GM12873 (cell line): Measurements from ENCODE around the gene ZNF554.

ENCODE experiments used
- TF ChIP-seq, protein P1 (sequence below): IDR thresholded peaks from 2 replicates; pipeline ENCODE4 v1.5.1; 2012; ENCODE audit warnings: low read depth, mild to moderate bottlenecking, moderate library complexity, low read length, control low read depth; ENCODE audit not compliant: insufficient read depth; ENCODE audit errors: missing control alignments

ZNF554 gene

GRCh38 chr19:2787115-2787514 is 32.6 kb upstream of the ZNF554 start:
- TF ChIP-seq, protein P1, sequence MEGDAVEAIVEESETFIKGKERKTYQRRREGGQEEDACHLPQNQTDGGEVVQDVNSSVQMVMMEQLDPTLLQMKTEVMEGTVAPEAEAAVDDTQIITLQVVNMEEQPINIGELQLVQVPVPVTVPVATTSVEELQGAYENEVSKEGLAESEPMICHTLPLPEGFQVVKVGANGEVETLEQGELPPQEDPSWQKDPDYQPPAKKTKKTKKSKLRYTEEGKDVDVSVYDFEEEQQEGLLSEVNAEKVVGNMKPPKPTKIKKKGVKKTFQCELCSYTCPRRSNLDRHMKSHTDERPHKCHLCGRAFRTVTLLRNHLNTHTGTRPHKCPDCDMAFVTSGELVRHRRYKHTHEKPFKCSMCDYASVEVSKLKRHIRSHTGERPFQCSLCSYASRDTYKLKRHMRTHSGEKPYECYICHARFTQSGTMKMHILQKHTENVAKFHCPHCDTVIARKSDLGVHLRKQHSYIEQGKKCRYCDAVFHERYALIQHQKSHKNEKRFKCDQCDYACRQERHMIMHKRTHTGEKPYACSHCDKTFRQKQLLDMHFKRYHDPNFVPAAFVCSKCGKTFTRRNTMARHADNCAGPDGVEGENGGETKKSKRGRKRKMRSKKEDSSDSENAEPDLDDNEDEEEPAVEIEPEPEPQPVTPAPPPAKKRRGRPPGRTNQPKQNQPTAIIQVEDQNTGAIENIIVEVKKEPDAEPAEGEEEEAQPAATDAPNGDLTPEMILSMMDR: no peak

DNA sequence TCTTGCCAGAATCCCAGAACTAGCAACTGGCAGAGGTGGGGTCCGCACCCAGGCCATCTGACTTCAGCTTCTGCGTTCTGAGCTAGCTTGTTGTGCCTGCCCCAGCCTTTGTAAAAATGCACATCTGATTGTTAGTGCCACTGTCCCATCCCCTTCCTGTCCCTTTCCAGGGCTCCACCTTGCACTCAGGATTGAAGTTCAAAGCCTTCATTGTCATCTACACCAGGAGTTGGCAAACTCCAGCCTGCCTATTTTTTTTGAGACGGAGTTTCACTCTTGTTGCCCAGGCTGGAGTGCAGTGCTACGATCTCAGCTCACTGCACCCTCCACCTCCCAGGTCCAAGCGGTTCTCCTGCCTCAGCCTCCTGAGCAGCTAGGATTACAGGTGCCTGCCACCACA is 31.4 kb upstream of the ZNF554 start:
- TF ChIP-seq, protein P1: no peak

DNA sequence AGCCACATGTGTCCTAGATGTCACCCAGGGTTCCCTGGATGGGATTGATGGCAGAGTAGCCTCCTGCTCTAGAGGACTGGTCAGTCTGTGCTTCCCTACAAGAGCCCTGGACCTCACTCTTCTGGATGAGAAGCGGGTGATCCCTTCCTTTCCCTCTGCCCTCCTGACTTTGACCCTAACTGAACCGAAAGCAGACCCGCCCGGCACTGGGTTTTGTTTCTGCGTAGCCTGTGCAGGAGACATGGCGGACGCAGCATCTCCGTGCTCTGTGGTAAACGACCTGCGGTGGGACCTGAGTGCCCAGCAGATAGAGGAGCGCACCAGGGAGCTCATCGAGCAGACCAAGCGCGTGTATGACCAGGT is 29.5 kb upstream of the ZNF554 start:
- TF ChIP-seq, protein P1: no peak

GRCh38 chr19:2790557-2791271 is 29.0 kb upstream of the ZNF554 start:
- TF ChIP-seq, protein P1: no peak

DNA sequence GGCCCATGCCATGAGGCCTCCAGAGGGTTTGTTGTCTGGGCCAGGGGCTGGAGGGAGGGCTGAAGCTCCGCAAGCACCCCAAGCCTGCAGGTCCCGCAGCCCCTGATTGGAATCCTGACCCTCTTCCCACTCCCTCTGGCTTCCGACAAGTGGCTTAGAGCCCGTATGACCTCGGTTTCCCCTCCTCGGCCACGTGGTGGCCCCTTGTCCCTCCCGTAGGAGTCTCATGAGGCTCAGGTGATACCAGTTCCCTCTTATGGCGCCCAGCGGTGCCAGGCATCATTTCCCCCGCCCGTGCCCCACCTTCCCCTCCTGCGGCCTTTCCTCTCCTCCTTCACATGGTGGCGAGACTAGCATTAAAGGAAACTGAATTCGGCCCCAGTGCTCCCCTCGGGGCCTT is 28.2 kb upstream of the ZNF554 start:
- TF ChIP-seq, protein P1: no peak

DNA sequence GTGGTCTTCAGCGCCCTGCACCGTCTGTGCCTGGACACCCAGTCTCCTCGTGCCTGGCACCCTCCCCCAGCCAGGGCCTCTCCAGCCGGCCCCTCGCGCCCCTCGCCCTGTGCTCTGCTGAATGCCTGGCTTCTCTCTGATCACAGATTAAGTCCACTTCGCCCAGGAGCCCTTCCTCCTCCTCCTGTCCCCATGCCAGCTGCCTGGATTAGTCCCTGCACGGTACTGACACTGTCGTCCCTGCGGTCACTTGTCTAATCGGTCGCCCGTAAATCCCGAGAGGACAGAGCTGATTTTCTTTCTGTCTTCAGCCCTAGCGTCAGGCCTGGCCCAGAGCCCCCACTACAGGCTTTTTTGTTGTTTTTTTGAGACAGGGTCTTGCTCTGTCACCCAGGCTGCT is 27.8 kb upstream of the ZNF554 start:
- TF ChIP-seq, protein P1: no peak

DNA sequence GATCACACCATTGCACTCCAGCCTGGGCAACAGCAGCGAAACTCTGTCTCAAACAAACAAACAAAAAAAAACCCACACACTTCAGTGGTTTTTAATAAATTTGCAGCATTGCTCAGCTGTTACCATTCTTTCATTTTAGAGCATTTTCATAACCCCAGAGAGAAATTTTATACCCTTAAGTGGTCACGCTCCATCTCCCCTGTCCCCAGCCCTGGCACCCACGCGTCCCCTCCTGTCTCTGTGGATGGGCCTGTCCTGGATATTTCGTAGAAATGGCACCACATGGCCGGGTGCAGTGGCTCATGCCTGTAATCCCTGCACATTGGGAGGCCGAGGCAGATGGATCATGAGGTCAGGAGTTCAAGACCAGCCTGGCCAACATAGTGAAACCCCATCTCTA is 26.5 kb upstream of the ZNF554 start:
- TF ChIP-seq, protein P1: no peak
